ENCODE measurements around the gene RAB14. TPM values are rescaled to one million over a fixed set of nuclear protein-coding genes. Genes with fewer than 3 reads are reported as not detected.

RAB14 gene
- total RNA-seq, 1 experiment from 2014 or later, result 36.0 TPM

GRCh38 chr9:121227862-121228261 lies 26.2 kb upstream of the RAB14 start:
- Mint-ChIP-seq H3K27me3 (ENCODE audit: low read depth) (peaks cover 4% of the 10 kb centered on the region; the same call in 1 of the 2 replicates), H3K36me3 (no peaks in the 10 kb centered on the region), H3K4me3 (no peak overlapping the region), H3K9me3 (no peaks in the 10 kb centered on the region), H3K27ac (no peak overlapping the region), H3K4me1 (peaks cover 3% of the 10 kb centered on the region)
- no peak for ATAC-seq
- TF ChIP-seq GRHL2 (CRISPR knock-in tag; IDR thresholded peaks at IDR 0.05; ENCODE audit: insufficient replicate concordance, severe bottlenecking) (no peak), EMX1 (CRISPR knock-in tag; IDR thresholded peaks at IDR 0.05) (no peak), ATF1 (CRISPR knock-in tag; IDR thresholded peaks at IDR 0.05) (no peak), ZNF232 (CRISPR knock-in tag; IDR thresholded peaks at IDR 0.05) (no peak), TP53 (CRISPR knock-in tag; IDR thresholded peaks at IDR 0.05) (no peak), NR3C1 (CRISPR knock-in tag; conservative IDR thresholded peaks at IDR 0.05; ENCODE audit: low read depth) (no peak), ZNF317 (CRISPR knock-in tag; IDR thresholded peaks at IDR 0.05; ENCODE audit: borderline replicate concordance, low read depth) (no peak), FOXJ3 (CRISPR knock-in tag; IDR thresholded peaks at IDR 0.05; ENCODE audit: borderline replicate concordance) (no peak), ZNF281 (CRISPR knock-in tag; IDR thresholded peaks at IDR 0.05) (no peak), SP1 (CRISPR knock-in tag; conservative IDR thresholded peaks at IDR 0.05) (no peak), HMGXB4 (CRISPR knock-in tag; IDR thresholded peaks at IDR 0.05) (no peak), ESRRA (CRISPR knock-in tag; IDR thresholded peaks at IDR 0.05; ENCODE audit: borderline replicate concordance) (no peak), HMGA2 (CRISPR knock-in tag; IDR thresholded peaks at IDR 0.05) (no peak), E2F4 (CRISPR knock-in tag; IDR thresholded peaks at IDR 0.05; ENCODE audit: borderline replicate concordance, low read depth) (no peak)
- TF ChIP-seq, protein P1, sequence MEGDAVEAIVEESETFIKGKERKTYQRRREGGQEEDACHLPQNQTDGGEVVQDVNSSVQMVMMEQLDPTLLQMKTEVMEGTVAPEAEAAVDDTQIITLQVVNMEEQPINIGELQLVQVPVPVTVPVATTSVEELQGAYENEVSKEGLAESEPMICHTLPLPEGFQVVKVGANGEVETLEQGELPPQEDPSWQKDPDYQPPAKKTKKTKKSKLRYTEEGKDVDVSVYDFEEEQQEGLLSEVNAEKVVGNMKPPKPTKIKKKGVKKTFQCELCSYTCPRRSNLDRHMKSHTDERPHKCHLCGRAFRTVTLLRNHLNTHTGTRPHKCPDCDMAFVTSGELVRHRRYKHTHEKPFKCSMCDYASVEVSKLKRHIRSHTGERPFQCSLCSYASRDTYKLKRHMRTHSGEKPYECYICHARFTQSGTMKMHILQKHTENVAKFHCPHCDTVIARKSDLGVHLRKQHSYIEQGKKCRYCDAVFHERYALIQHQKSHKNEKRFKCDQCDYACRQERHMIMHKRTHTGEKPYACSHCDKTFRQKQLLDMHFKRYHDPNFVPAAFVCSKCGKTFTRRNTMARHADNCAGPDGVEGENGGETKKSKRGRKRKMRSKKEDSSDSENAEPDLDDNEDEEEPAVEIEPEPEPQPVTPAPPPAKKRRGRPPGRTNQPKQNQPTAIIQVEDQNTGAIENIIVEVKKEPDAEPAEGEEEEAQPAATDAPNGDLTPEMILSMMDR (IDR thresholded peaks at IDR 0.05), result no peak
- POLR2A ChIA-PET, result no interaction called here
- CTCF ChIA-PET, result interaction anchor here (4.4 kb wide), 1 partner anchor 50 kb away, joined by 20 read pairs; no protein-coding TSS in a partner anchor
- no peak for DNase-seq (ENCODE audit: low spot score)

- Mint-ChIP-seq H3K4me3 (no peak overlapping the region), H3K4me1 (peaks cover 19% of the 10 kb centered on the region), H3K27me3 (ENCODE audit: low read depth) (peaks cover 4% of the 10 kb centered on the region; the same call in 1 of the 2 replicates), H3K9me3 (no peaks in the 10 kb centered on the region), H3K36me3 (no peaks in the 10 kb centered on the region), H3K27ac (no peak overlapping the region)
- no peak for ATAC-seq
- DNase-seq (ENCODE audit: low spot score), result no peak
- ChIA-PET POLR2A (no interaction called here), CTCF (interaction anchor here (4.4 kb wide), 1 partner anchor 52 kb away, joined by 20 read pairs; no protein-coding TSS in a partner anchor)
- TF ChIP-seq ZNF219 (CRISPR knock-in tag; IDR thresholded peaks at IDR 0.05; ENCODE audit: borderline replicate concordance), result no peak
- TF ChIP-seq ZNF425 (CRISPR knock-in tag; conservative IDR thresholded peaks at IDR 0.05), result no peak
- TF ChIP-seq, protein P2, sequence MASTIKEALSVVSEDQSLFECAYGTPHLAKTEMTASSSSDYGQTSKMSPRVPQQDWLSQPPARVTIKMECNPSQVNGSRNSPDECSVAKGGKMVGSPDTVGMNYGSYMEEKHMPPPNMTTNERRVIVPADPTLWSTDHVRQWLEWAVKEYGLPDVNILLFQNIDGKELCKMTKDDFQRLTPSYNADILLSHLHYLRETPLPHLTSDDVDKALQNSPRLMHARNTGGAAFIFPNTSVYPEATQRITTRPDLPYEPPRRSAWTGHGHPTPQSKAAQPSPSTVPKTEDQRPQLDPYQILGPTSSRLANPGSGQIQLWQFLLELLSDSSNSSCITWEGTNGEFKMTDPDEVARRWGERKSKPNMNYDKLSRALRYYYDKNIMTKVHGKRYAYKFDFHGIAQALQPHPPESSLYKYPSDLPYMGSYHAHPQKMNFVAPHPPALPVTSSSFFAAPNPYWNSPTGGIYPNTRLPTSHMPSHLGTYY (CRISPR knock-in tag; IDR thresholded peaks at IDR 0.05), result no peak
- TF ChIP-seq E2F4 (CRISPR knock-in tag; IDR thresholded peaks at IDR 0.05; ENCODE audit: borderline replicate concordance, low read depth), result no peak
- TF ChIP-seq MAX (CRISPR knock-in tag; IDR thresholded peaks at IDR 0.05), result no peak
- no peak for TF ChIP-seq TP53 (CRISPR knock-in tag; IDR thresholded peaks at IDR 0.05)
- no peak for TF ChIP-seq NR2C2 (CRISPR knock-in tag; IDR thresholded peaks at IDR 0.05)
- no peak for TF ChIP-seq FOXJ3 (CRISPR knock-in tag; IDR thresholded peaks at IDR 0.05; ENCODE audit: borderline replicate concordance)
- TF ChIP-seq GTF2I (CRISPR knock-in tag; conservative IDR thresholded peaks at IDR 0.05), result no peak
These were observed 24.5 kb upstream of the RAB14 start for GRCh38 chr9:121226175-121226574.
